GM18511 (cell line): ENCODE measurements around the gene GADD45B.
"Not testable (repeated sequence)": the region's sequence is repeated elsewhere in the genome, so short reads cannot be mapped to it uniquely, and the experiment has no call there.

Source experiments
- ATAC-seq: cut with Tn5 transposase; IDR thresholded peaks from one replicate; pipeline ENCODE4 v1.9.1; 2021; ENCODE audit warnings: mild to moderate bottlenecking, moderate library complexity; ENCODE audit not compliant: unreplicated experiment

GADD45B gene

DNA sequence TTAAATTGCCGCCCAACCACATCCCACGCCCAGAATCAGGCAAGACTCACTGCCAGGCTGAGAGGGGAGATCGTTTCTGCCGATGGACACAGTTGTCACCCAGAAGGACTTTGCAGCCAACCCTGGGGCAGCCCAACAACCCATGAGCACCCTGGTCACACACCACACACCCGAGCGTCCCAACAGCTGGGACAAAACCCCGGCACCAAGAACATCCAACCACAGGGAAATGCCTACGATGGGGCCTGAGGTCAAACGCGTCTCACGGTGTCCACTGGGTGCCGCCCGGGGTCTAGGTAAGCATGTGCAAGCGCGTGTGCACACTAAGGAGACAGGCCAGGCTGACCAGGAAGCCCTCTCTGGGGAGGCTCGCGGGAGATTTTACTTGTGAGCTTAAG lies 32.1 kb upstream of the GADD45B start:
- ATAC-seq = no peak

DNA sequence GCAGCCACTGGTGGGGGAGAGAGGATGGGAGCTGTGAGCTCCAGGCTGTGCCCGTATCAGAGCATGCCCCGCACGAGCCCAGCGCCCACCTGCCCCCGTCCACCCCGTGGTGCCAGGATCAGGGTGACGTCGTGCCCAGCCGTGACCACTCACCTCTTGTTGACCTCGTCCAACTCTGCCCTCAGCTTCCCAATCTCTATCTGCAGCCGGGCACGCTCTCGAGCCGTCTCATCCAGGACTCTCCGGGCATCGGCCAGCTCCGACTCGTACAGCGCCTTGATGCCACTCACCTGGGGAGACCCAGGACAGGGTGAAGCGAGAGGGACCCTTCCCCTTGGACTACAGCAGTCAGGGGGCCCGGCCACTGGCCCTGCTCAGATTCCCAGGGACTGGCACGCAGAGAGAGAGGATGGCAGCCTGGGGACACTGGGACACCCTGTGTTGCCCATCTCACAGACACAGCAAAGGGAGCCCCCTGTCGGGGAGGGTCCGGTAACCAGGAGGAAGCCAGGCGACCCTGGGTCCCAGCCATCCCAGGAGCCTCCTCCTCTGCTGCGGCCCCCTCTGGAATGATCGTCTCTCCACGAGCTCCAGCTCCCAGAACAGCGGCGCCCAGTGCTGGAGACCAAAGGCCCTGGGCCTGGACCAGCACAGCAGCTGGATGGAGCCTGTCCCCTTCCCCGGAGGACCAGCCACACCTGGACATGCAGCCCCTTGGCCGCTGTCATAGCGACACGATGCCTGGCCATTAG lies 31.5 kb upstream of the GADD45B start:
- ATAC-seq = no peak

DNA sequence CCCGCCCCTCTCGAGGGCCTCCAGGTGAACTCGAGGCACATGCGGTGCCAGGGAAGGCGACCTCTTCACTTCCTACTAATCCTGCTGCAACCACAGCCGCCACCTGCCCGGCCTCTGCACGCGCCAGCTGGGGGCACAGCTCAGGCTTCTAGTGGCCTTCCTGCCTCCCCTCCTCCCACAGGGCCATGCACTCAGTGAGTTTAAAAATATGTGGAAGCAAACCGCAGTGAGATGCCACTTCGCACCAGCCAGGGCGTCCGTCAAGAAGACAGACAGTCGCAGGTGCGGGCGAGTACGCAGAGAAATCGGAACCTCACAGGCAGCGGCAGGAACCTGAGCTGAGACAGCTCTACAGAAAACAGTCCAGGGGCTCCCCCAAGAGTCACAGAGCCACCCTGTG lies 29.5 kb upstream of the GADD45B start:
- no peak for ATAC-seq

DNA sequence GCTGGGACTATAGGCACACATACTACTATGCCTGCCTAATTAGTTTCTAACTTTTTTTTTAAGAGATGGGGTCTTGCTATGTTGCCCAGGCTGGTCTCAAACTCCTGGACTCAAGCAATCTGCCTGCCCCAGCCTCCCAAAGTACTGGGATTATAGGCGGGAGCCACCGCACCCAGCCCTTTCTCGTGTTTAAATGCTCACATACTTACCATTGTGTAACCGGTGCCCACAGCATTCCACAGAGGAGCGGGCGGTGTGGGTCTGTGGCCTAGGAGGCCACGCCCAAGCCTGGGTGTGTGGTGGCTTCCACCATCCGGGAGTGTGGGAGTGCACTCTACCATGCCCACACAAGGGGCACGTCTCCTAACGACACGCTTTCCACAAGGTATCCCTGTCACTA lies 26.9 kb upstream of the GADD45B start:
- no peak for ATAC-seq

DNA sequence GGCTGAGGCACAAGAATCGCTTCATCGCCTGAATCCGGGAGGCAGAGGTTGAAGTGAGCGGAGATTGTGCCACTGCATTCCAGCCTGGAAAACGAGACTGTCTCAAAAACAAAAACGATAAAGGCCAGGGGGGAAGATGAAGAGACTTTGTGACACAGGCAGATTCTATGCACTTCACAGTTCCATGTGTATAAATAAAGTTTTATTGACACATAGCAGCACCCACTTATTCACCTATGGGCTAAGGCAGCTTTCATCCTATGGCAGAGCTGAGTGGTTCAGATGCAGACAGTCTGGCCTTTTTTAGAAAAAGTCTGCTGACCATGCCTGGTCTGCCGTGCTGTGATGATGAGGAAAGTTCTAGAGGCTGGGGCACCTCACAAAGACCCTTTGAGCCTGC lies 24.8 kb upstream of the GADD45B start:
- no peak for ATAC-seq

DNA sequence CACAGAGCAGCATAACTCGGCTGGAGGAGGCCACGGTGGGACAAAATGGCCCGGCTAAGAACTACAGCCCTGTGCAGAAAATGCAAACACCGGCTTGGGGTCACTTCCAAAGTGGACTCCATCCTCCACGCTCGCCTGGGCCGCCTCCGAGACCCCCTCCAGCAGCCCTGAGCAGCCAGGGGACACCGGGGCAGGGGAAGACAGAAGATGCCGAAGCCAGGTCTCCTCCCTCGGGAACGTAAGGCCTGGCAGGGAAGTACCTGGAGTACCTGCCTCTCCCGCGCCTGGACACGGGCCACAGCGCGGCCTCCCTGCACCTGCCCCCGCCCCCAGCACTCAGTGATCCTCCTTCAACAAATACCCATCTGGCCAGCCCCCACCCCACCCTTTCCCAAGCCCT lies 24.2 kb upstream of the GADD45B start:
- no peak for ATAC-seq

DNA sequence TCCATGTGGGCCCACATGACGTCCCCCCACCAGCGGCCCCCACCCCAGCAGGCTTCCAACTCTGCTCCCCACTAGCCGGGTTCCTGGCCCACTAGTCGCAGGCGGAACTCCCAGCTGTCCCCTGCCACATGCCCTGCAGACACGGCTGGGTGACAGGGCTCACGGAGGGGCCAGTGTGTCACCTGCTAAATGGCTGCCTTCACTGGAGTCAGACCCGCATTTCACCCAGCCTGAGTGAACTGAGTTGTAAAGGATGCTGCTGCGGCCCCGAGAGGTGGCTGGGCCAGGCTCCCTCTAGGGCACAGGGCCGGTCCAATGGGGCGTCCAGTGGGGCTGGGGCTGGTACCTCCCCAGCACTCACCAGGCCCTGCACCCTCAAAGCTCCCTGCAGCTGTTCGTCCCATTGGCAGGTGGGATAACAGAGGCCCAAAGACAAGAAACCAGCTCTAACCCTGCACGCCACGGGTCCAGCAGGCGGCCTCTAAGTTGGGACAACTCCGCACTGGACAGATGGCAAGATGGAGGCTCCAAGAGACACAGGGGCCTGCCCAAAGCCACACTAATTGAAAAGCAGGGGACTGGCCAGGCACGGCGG lies 22.4 kb upstream of the GADD45B start:
- no peak for ATAC-seq

DNA sequence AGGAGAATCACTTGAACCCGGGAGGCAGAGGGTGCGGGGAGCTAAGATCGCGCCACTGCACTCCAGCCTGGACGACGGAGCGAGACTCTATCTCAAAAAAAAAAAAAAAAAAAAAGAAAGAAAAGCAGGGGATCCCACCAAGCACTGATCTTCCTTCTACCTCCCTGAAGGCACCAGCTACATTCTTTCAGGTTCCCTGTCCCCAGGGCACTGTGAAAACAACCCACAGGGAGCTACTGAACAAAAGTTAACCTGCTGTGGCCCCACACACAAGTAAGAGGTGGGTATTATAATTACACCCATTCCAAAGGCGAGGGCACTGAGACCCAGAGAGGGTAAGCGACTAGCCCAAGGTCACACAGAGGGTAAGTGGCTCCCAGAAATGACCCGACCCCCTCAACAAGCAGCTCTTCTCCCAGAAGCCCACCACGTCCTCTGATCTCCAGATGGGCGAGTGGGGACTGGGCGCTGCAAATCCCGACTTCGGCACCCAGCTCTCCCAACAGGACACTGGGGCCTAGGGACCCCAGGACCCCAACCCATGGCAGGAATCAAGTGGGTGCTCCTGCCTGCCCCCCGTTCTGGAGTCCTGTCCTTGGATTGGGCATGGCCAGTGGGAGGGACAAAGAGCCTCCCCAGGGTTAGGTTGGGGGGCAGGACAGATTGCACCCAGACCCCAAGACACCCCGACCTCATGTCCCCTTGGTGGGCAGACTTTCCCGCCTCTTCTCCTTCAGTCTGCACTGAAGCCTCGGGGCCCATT lies 21.5 kb upstream of the GADD45B start:
- no peak for ATAC-seq

DNA sequence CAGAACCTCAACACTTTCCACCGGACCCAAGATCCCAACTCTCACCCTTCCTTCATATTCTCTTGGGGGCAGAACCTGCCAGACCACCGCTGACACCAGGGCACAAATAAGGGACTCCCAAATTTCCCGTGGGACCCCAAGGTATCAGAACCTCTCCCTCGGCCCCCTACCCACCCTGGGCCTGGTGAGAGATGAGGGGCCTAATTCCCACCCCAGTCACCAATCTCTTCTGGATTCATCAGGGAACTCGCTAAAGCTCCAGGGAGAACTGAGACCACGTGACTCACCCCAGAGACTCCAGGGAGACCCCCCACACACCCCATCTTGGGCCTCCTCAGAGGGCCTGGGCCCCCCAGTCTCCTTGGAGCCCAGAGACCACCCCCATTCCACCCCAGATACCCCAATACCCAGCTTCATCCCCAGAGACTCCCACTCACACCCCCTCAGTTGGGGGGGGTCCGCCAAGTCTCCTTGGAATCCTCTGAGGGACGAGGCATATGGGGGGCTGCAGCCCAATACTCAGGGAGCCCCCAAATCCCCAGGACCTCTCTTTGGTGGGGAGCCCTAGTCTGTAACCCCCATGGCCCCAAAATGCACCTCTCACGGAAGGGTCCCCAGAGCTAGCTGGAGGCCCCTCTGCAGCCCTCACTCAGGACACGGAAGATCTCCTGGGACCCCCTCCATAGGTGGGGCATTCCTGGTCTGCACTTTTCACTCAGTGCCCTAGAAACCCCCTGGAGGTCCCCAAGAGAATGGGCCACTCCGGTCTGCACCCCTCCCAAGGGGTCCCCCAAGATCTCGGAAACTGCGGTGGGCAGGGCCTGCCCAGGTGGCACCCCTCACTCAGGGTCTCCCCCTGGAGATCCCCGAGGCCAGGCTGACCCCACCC lies 20.7 kb upstream of the GADD45B start:
- ATAC-seq = no peak

DNA sequence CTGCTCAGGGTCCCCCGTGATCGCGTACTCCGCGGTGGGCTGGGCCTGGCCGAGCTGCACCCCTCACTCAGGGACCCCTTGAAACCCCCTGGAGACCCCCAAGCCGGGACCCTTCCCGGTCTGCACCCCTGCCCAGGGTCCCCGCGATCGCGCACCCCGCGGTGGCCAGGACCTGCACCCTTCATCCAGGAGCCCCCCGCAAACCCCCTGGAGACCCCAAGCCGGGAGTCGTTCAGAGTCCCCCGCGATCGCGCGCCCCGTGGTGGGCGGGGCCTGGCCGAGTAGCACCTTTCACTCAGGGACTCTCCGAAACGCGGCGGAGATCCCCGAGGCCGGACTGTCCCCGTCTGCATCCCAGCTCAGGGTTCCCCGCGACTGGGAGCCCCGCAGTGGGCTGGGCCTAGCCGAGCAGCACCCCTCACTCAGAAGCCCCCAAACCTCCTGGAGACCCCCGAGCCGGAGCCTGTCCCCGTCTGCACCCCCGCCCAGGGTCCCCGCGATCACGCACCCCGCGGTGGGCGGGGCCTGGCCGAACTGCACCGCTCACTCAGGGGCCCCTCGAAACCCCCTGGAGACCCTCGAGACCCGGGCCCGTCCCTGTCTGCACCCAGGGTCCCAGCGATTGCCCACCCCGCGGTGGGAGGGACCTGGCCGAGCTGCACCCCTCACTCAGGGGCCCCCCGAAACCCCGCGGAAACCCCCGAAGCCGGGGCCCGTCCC lies 19.9 kb upstream of the GADD45B start:
- ATAC-seq = peak; percentile 50

DNA sequence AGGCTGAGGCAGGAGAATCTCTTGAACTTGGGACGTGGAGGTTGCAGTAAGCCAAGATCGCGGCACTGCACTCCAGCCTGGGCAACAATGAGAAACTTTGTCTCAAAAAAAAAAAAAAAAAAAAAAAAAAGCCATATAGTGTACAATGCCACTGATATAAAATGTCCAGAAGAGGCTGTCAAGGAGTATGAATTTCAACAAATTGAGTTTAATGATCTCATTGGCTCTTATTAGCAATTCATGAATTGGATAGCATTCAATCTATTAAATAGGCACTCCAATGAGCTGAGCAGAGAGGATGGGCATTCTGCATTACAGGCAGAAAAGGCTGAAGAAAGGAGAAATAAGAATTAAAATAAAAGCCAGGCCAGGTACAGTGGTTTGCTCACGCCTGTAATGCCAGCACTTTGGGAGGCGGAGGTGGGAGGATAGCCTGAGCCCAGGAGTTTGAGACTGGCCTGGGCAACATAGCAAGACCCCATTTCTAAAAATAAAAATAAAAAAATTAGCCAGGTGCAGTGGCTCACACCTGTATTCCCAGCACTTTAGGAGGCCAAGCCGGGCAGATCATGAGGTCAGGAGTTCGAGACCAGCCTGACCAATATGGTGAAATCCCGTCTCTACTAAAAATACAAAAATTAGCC lies 18.4 kb upstream of the GADD45B start:
- no peak for ATAC-seq

DNA sequence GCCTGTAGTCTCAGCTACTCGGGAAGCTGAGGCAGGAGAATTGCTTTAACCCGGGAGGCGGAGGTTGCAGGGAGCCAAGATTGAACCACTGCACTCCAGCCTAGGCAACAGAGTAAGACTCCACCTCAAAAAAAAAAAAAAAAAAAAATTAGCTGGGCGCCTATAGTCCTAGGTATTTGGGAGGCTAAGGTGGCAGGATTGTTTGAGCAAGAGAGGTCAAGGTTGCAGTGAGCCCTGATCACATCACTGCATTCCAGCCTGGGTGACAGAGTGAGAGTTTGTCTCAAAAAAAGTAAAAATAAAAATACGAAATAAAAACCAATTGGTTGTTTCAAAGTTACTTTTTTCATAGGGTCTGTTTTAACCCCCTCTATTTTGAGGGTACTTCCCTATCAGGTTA lies 17.9 kb upstream of the GADD45B start:
- ATAC-seq = no peak

DNA sequence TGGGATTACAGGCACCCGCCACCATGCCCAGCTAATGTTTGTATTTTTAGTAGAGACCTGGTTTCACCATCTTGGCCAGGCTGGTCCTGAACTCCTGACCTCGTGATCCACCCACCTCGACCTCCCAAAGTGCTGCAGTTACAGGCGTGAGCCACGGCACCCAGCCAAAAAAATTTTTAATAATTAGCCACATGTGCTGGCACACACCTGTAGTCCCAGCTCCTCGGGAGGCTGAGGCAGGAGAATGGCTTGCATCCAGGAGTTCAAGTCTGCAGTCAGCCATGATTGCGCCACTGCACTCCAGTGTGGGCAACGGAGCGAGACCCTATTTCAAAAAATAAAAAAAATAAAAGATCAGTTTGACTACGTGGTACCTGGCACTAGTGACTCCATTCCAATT lies 17.2 kb upstream of the GADD45B start:
- not testable (repeated sequence) for ATAC-seq

DNA sequence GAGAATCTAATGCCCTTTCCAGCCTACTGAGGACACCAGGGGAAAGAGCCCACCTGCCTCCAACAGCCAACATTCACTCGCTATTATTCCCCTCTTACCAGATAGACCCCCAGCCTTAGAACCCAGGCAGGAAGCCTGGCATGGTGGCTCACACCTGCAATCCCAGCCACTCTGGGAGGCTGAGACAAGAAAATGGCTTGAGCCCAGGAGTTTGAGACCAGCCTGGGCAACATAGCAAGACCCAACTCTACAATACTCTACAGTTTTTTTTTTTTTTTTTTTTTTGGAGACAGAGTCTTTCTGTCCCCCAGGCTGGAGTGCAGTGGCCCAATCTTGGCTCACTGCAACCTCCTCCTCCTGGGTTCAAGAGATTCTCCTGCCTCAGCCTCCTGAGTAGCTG lies 15.7 kb upstream of the GADD45B start:
- no peak for ATAC-seq

DNA sequence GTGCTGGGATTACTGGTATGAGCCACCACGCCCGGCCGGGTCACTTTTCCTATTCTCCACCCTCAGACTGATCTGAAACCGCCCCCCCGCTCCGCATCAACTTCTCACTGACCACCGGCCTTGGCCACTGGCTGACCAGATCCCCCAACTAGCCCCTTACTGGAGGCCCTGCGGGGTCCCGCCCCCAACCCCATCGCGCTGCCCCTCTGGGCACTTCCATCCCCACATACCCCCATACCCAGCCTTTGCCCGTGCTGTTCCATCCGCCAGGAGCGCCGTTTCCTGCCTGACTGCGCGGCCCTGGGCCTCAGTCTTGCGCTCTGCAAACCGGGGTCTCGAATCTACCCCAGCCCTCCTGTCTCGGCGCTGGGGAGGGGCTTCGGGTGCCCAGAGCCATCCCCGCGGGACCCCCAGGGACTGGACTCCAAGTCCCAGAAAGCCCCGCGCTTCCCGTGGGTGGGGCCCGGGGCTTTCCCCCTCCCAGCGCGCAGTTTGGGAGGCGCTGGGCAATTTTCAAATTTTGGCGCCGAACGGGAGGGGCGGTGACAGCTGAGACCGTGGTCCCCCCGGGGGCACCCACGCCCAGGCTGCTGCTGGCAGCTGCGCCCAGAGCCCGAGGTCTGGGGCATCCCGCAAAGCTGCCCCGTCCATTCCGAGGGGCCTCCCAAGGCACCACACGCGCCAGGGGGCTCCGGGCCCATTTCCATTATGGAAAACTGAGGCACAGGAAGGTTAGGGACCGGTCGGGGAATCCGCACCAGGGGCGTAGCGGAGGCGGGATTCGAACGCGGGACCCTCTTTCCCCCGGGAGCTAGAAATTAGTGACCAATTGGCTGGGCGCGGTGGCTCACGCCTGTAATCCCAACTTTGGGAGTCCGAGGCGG lies 13.9 kb upstream of the GADD45B start:
- no peak for ATAC-seq

DNA sequence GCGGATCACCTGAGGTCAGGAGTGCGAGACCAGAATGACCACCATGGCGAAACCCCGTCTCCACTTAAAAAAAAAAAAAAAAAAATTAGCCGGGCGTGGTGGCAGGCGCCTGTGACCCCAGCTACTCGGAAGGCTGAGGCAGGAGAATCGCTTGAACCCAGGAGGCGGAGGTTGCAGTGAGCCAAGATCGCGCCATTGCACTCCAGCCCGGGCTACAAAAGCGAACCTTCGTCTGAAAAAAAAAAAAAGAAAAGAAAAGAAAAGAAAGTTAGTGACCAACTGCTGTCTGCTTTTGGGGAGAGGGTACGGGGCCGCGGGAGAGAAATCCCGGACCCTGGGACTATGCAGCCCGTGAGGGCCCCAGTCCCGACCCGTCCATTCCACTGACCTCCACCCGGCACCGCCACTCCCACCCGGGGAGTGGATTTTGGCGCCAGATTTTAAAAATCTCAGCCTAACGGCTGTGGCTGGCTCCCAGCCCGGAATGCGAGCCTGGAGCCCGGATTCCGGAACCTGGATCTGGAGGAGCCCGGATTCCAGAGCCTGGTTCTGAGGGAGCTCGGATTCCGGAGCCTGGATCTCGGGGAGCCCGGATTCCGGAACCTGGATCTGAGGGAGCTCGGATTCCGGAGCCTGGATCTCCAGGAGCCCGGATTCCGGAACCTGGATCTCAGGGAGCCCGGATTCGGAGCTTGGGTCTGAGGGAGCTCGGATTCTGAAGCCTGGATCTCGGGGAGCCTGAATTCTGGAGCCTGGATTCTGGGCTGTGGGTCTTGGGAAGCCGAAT lies 13.1 kb upstream of the GADD45B start:
- no peak for ATAC-seq

DNA sequence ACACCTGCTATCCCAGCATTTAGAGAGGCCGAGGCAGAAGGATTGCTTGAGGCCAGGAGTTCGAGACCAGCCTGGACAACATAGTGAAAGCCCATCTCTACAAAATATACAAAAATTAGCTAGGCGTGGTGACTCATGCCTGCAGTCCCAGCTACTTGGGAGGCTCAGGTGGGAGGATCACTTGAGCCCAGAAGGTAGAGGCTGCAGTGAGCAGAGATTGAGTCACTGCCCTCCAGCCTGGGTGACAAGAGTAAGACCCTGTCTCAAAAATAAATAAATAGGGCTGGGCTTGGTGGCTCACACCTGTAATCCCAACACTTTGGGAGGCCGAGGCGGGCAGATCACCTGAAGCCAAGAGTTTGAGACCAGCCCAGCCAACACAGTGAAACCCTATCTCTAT lies 12.2 kb upstream of the GADD45B start:
- ATAC-seq = not testable (repeated sequence)

DNA sequence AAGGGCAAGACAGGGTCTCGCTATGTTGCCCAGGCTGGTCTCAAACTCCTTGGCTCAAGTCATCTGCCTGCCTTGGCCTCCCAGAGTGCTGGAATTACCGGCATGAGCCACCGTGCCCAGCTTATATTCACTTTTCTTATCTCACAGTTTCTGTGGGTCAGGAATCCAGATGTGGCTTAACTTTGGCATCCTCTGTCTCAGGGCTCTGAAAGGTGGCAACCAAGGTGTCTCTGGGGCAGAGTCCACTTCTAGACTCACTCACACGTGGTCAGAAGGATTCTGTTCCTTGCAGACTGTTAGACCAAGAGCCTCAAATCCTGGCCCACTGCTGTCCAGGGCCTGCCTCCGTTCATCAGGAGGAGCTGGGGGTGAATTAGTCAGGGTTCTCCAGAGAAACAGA lies 11.5 kb upstream of the GADD45B start:
- no peak for ATAC-seq
